GM12874 (cell line): Measurements from ENCODE around the gene SRSF7.

ENCODE experiments used
- TF ChIP-seq, protein P1 (sequence below): IDR thresholded peaks from 2 replicates; pipeline ENCODE4 v1.5.1; 2011; ENCODE audit warnings: low read depth, mild to moderate bottlenecking, control low read depth, low read length, moderate library complexity; ENCODE audit not compliant: insufficient read depth

The SRSF7 gene

DNA sequence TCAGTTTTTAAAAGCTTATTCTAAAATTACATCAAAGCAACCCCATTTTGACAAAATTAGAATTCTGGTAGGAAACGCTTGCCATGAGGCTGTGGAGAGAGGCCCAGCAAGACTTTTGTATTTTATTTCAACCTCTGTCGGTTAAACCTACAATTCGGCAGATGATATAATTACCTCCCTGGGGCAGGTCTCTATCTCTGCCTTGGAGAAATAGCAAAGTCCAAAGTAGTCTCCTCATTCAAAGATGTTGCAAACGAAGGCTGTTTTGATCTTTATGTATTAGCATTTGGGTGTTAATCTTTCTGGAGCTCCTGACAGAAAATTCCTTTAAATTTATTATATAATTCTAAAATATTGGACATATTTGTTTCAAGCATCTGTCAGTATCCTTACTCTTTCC, 49.6 kb downstream of the SRSF7 start:
- TF ChIP-seq, protein P1, sequence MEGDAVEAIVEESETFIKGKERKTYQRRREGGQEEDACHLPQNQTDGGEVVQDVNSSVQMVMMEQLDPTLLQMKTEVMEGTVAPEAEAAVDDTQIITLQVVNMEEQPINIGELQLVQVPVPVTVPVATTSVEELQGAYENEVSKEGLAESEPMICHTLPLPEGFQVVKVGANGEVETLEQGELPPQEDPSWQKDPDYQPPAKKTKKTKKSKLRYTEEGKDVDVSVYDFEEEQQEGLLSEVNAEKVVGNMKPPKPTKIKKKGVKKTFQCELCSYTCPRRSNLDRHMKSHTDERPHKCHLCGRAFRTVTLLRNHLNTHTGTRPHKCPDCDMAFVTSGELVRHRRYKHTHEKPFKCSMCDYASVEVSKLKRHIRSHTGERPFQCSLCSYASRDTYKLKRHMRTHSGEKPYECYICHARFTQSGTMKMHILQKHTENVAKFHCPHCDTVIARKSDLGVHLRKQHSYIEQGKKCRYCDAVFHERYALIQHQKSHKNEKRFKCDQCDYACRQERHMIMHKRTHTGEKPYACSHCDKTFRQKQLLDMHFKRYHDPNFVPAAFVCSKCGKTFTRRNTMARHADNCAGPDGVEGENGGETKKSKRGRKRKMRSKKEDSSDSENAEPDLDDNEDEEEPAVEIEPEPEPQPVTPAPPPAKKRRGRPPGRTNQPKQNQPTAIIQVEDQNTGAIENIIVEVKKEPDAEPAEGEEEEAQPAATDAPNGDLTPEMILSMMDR = no peak

DNA sequence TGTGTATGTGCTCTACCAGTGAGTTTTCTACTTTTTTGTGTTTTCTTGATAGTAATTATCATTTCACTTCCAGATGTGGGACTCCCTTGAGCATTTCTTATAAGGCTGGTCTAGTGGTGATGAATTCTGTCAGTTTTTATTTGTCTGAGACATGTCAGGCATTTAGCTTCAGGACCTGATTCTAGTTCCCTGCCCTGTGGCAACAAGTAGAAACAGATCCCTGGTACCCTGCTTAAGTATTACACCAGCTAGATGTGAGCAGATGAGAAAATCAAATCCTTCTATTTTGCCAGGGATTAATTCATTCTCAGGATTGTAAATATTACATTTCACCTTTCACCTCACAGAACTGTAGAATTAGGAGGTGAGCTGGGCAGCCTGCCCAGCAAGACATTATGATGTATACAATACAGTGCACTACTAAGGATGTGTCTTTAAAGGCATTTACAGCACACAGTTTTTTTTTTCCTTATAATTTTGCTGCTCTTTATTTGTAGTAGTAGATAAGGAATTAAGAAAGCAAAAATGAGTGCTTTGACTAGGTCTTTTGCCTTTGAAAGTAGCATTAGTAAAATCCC, 50.2 kb downstream of the SRSF7 start:
- TF ChIP-seq, protein P1 = no peak

DNA sequence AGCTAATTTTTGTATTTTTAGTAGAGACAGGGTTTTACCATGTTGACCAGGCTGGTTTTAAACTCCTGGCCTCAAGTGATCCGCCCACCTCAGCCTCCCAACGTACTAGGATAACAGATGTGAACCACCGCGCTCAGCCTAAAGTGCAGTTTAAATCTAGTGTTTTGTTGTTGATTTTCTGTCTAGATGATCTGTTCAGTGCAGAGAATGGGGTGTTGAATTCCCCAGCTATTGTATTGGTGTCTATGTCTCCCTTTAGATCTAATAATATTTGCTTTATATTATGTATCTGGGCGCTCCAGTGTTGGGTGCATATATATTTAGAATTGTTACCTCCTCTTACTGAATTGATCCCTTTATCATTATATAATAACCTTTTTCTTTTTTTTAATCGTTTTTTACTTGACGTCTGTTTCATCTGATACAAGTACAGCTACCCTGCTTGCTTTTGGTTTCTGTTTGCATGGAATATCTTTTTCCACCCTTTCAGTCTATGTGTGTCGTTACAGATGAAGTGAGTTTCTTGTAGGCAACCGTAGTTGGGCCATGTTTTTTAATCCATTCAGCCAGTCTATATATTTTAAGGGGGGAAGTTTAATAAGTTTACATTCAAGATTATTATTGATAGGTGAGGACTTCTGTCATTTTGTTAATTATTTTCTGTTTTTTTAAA, 50.9 kb downstream of the SRSF7 start:
- TF ChIP-seq, protein P1 = no peak

DNA sequence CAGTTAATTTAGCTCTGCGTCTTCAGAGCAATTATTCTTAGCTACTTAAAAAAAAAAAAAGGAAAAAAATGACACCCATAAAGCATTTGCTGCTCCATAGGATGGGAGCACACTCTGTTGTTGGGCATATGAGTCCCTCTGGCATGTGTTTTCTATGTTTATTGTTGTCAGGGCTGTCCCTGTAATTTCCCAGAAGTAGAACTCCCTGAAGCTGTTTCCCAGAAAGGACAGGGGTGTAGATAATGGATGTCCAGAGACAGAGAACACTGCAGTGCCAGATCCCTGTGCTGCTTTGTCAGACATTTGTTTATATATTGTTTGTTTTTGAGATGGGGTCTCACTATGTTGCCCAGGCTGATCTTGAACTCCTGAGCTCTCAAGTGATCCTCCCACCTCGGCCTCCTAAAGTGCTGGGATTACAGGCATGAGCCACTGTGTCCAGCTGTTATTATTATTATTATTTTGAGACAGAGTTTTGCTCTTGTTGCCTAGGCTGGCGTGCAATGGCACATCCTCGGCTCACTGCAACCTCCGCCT, 52.6 kb downstream of the SRSF7 start:
- TF ChIP-seq, protein P1 = no peak

DNA sequence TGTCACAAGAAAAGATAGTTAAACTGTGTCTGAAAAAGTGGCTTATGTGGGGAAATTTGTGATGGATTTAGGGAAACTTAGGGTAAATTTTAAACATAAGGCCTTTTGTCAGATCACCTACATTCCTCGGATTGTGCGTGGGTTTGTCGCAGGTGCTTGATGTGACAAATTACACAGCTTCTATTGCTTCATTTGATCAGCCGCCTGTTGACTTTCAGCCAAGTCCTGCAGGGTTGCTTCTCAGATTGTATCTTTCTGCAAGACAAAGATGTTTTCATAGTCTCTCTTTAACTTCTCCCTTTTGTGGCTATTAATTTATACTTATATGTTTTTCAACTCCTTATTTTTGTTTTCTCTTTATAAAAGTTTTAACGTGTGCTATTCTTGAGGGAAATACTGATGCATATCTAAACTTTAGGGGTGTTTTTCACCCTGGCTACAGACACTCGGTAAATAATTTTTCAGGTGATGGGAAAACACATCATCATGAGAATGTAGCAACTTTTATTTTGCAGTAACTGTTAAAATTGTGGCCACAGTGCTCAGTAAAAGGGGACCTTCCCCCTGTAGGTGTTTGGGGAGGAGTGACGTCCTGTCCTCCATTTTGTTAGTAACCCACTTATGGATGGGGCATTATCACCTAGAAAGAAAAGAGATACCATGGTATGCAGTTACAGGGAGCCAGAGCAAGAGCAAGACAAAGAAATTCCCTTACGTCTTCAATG, 53.9 kb downstream of the SRSF7 start:
- TF ChIP-seq, protein P1 = no peak
